Activated T-cell treated with anti-CD3 and anti-CD28 coated beads for 48 hours (primary cell): ENCODE data around the gene FMO5.

Experiments
- DNase-seq: peaks from one replicate; pipeline ENCODE4 v3.0.0-alpha.2; 2020; ENCODE audit warnings: low read depth

FMO5 gene

GRCh38 chr1:147142886-147143285 is 82.3 kb downstream of the FMO5 start:
- no peak for DNase-seq
